ENCODE results near the gene TUBA3C. TPM values are rescaled to one million over a fixed set of nuclear protein-coding genes. Genes with fewer than 3 reads are reported as not detected.

TUBA3C gene
- total and polyA plus RNA-seq, 2 donors (not counting 1 experiment from before 2014, with no cell fraction given), result not detected

GRCh38 chr13:19156013-19156825 is 25.4 kb downstream of the TUBA3C start:
- no peaks in the 10 kb centered on the region for H3K36me3 ChIP-seq (ENCODE audit: control insufficient read depth, insufficient read depth, low read length)
- H2AFZ ChIP-seq (ENCODE audit: low read length), result no peak overlapping the region
- H3K4me2 ChIP-seq (ENCODE audit: extremely low read depth, insufficient read depth, low read length), result no peak overlapping the region
- no peaks in the 10 kb centered on the region for H3K79me2 ChIP-seq (ENCODE audit: control insufficient read depth, insufficient read depth, low read length)
- H4K20me1 ChIP-seq (ENCODE audit: control insufficient read depth, extremely low read depth, insufficient read depth, low read length), result no peaks in the 10 kb centered on the region
- no peak overlapping the region for H3K9ac ChIP-seq (ENCODE audit: insufficient read depth, low read length)
- H3K9me3 ChIP-seq (ENCODE audit: control insufficient read depth, insufficient read depth, low read depth, low read length), result no peaks in the 10 kb centered on the region
- DNase-seq (ENCODE audit: low read depth in 2 of 2), result no peak
- TF ChIP-seq CTCF (conservative IDR thresholded peaks at IDR 0.05 in 1 of 2, IDR thresholded peaks at IDR 0.05 in 1 of 2; ENCODE audit: low read depth in 1 of 2, low read length in 2 of 2), result no peak
- no peak for TF ChIP-seq EZH2 (IDR thresholded peaks at IDR 0.05; ENCODE audit: low read length, missing control alignments)
- no peaks in the 10 kb centered on the region for H3K4me1 ChIP-seq (ENCODE audit: control insufficient read depth, extremely low read depth, insufficient read depth, low read length)
- H3K27me3 ChIP-seq (ENCODE audit: control insufficient read depth, insufficient read depth, low read length), result no peaks in the 10 kb centered on the region
- H3K4me3 ChIP-seq (replicated peaks in 1 of 4; ENCODE audit: control extremely low read depth in 1 of 4, insufficient read depth in 1 of 4, low read depth in 3 of 4, low read length in 4 of 4), result no peak overlapping the region
- no peak overlapping the region for H3K27ac ChIP-seq (ENCODE audit: insufficient read depth, low read length)

GRCh38 chr13:19155321-19155861 is 26.2 kb downstream of the TUBA3C start:
- no peaks in the 10 kb centered on the region for H3K36me3 ChIP-seq (ENCODE audit: control insufficient read depth, insufficient read depth, low read length)
- DNase-seq (ENCODE audit: low read depth in 2 of 2), result no peak
- H2AFZ ChIP-seq (ENCODE audit: low read length), result no peak overlapping the region
- no peak overlapping the region for H3K4me2 ChIP-seq (ENCODE audit: extremely low read depth, insufficient read depth, low read length)
- H3K4me3 ChIP-seq (replicated peaks in 1 of 4; ENCODE audit: control extremely low read depth in 1 of 4, insufficient read depth in 1 of 4, low read depth in 3 of 4, low read length in 4 of 4), result no peak overlapping the region
- H3K4me1 ChIP-seq (ENCODE audit: control insufficient read depth, extremely low read depth, insufficient read depth, low read length), result no peaks in the 10 kb centered on the region
- TF ChIP-seq EZH2 (IDR thresholded peaks at IDR 0.05; ENCODE audit: low read length, missing control alignments), result no peak
- no peak for TF ChIP-seq CTCF (conservative IDR thresholded peaks at IDR 0.05 in 1 of 2, IDR thresholded peaks at IDR 0.05 in 1 of 2; ENCODE audit: low read depth in 1 of 2, low read length in 2 of 2)
- no peak overlapping the region for H3K27ac ChIP-seq (ENCODE audit: insufficient read depth, low read length)
- H4K20me1 ChIP-seq (ENCODE audit: control insufficient read depth, extremely low read depth, insufficient read depth, low read length), result no peaks in the 10 kb centered on the region
- no peak overlapping the region for H3K9ac ChIP-seq (ENCODE audit: insufficient read depth, low read length)
- H3K79me2 ChIP-seq (ENCODE audit: control insufficient read depth, insufficient read depth, low read length), result no peaks in the 10 kb centered on the region
- no peaks in the 10 kb centered on the region for H3K27me3 ChIP-seq (ENCODE audit: control insufficient read depth, insufficient read depth, low read length)
- H3K9me3 ChIP-seq (ENCODE audit: control insufficient read depth, insufficient read depth, low read depth, low read length), result no peaks in the 10 kb centered on the region

GRCh38 chr13:19154843-19155242 is 26.8 kb downstream of the TUBA3C start:
- DNase-seq (ENCODE audit: low read depth in 2 of 2), result no peak
- Histone ChIP-seq H3K4me1 (ENCODE audit: control insufficient read depth, extremely low read depth, insufficient read depth, low read length) (no peaks in the 10 kb centered on the region), H3K27ac (ENCODE audit: insufficient read depth, low read length) (no peak overlapping the region), H3K4me2 (ENCODE audit: extremely low read depth, insufficient read depth, low read length) (no peak overlapping the region), H3K27me3 (ENCODE audit: control insufficient read depth, insufficient read depth, low read length) (no peaks in the 10 kb centered on the region), H4K20me1 (ENCODE audit: control insufficient read depth, extremely low read depth, insufficient read depth, low read length) (no peaks in the 10 kb centered on the region), H3K79me2 (ENCODE audit: control insufficient read depth, insufficient read depth, low read length) (no peaks in the 10 kb centered on the region), H3K9me3 (ENCODE audit: control insufficient read depth, insufficient read depth, low read depth, low read length) (no peaks in the 10 kb centered on the region), H3K36me3 (ENCODE audit: control insufficient read depth, insufficient read depth, low read length) (no peaks in the 10 kb centered on the region), H3K4me3 (replicated peaks in 1 of 4; ENCODE audit: control extremely low read depth in 1 of 4, insufficient read depth in 1 of 4, low read depth in 3 of 4, low read length in 4 of 4) (no peak overlapping the region), H2AFZ (ENCODE audit: low read length) (no peak overlapping the region), H3K9ac (ENCODE audit: insufficient read depth, low read length) (no peak overlapping the region)
- TF ChIP-seq CTCF (conservative IDR thresholded peaks at IDR 0.05 in 1 of 2, IDR thresholded peaks at IDR 0.05 in 1 of 2; ENCODE audit: low read depth in 1 of 2, low read length in 2 of 2) (no peak), EZH2 (IDR thresholded peaks at IDR 0.05; ENCODE audit: low read length, missing control alignments) (no peak)
